Naive thymus-derived CD8-positive, alpha-beta T cell (primary cell): Measurements from ENCODE around the gene WDR88. TPM values are rescaled to one million over a fixed set of nuclear protein-coding genes. Genes with fewer than 3 reads are reported as not detected.
A peak's percentile ranks its signal among the peaks of the same experiment; 100 is the strongest.
"Not testable (repeated sequence)": the region's sequence is repeated elsewhere in the genome, so short reads cannot be mapped to it uniquely, and the experiment has no call there.

ENCODE experiments used
- ATAC-seq, 2 donors: fragments of 150-1000 bp; cut with Tn5 transposase in 1 of 2; sonication (Bioruptor Pico), chemical (Tn5 transposase) in 1 of 2; 1 replicate in 1 of 2; 2 replicates in 1 of 2; pipeline ENCODE4 v1.10.0; 2021; ENCODE audit warnings: mild to moderate bottlenecking in 2 of 2, moderate library complexity in 2 of 2
- POLR2A ChIA-PET: fragments of 350-600 bp; sonication (Branson Sonifier 250); formaldehyde crosslinking; loops from one replicate; lab custom pipeline; 2021; ENCODE audit warnings: antibody characterized with exemption; lab: Charles Lee
- DNase-seq, 10 donors: peaks; one replicate each; pipeline versions ENCODE4 v3.0.0 to v3.0.0-alpha.2; 2020 to 2022
- H3K27ac Mint-ChIP-seq, 10 donors: one replicate each; pipeline ENCODE4 v1.8.0; 2020 to 2022; ENCODE audit warnings: mild to moderate bottlenecking in 10 of 10, mixed read lengths in 10 of 10, moderate library complexity in 4 of 10, inconsistent platforms in 1 of 10
- H3K27me3 Mint-ChIP-seq, 5 donors: one replicate each; pipeline ENCODE4 v1.8.0; 2021 to 2022; ENCODE audit warnings: mixed read lengths in 5 of 5
- H3K36me3 Mint-ChIP-seq, 3 donors: one replicate each; pipeline ENCODE4 v1.8.0; 2020 to 2022; ENCODE audit warnings: mixed read lengths in 3 of 3, mild to moderate bottlenecking in 2 of 3, inconsistent platforms in 1 of 3
- H3K4me1 Mint-ChIP-seq, 4 donors: one replicate each; pipeline ENCODE4 v1.8.0; 2021 to 2022; ENCODE audit warnings: mixed read lengths in 4 of 4
- H3K4me3 Mint-ChIP-seq, 10 donors: one replicate each; pipeline ENCODE4 v1.8.0; 2020 to 2022; ENCODE audit warnings: mild to moderate bottlenecking in 10 of 10, mixed read lengths in 10 of 10, moderate library complexity in 6 of 10, inconsistent platforms in 1 of 10
- H3K9me3 Mint-ChIP-seq, 9 donors: one replicate each; pipeline ENCODE4 v1.8.0; 2020 to 2022; ENCODE audit warnings: mixed read lengths in 9 of 9, mild to moderate bottlenecking in 3 of 9, inconsistent platforms in 1 of 9, moderate library complexity in 1 of 9
- polyA plus RNA-seq, 3 donors: library from polyadenylated mRNA; unstranded; fragments of 300-500 nt; fragmentation: Illumina TruSeq; gene quantifications; one replicate each; pipeline ENCODE4 v1.2.3, GENCODE V29; 2021
- total RNA-seq, 8 experiments: library from RNA in 2 of 8; stranded (reverse) in 2 of 8; gene quantifications; one replicate each; pipeline ENCODE4 v1.2.3 and lab custom pipeline; 2021 to 2026

WDR88 gene
- total and polyA plus RNA-seq, 5 experiments from 2014 or later = 0.10 to 0.60 (median 0.20) TPM; not detected in 1

DNA sequence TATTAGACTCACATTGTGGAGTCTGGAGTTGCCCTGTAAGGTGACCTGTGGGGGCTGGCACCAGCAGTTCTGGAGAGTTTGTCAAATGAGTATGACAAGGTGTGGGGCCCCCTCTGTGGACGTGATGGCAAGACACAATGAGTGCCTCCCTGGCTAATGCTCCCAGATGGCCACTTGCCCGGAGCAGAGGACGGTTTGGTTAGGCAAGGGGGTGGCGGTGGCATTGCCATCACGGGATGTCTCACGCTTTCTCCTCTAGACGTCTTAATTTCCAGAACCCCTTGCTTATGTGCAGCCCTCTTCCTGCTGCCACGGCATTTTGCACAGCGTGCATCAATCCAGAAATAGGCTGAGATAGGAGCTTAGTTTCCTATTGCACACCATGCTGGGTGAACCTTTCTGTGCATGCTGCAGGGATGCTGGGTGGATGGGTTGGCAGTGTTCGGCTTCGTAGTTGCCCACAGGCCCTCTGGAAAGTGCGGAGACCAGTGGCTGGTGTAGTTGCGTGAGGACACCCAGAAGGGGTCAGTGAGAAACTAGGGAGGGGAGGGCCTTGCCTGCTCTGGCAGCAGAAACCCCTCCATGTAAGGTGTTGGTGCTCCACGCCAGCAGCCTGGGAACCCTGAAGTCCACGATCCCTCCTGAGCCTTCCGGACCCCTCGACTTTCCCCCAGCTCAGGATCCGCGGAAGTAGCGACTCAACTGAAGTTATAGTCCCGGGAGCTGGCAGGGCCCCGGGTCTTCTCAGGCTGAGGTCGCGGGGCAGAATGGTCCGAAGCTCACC, 44.2 kb downstream of the WDR88 start:
- peak in 1 of 2 donors; percentile 1 for ATAC-seq
- peak overlapping the region; percentile 97 to 100 (median 99) for H3K27ac Mint-ChIP-seq

DNA sequence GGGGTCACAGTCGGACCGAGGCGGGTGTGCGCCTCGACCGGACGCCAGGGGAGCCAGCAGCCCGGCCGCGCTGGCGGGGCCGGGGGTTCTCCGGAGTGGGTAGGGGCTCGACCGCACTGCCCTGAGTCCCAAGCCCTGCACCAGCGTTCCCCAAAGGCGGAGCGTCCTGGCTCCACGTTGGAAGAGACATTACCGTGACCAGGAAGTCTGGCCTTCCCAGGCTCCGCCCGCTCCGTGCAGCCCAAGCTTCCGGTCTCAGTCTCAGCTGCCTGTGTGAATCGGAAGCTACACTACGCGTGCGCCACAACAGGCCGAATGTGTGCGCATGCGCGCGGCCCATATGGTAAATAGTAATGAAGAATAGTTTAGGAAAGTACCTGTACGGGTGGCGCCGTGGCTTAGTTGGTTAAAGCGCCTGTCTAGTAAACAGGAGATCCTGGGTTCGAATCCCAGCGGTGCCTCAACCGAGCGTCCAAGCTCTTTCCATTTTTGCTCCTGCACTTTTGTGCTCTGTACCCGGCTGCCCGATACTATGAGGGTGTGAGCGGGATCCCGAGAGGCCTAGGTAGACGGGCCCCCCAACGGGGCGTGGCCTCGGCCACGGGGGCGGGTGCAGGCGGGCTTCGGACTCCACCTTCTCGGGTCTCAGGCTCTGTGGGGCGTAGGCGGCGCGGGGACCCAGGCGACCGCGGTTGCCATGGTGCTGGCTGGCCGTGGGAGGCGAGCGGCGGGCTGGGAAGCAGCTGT, 44.9 kb downstream of the WDR88 start:
- H3K27me3 Mint-ChIP-seq = peaks cover 0 to 4% (median 0%) of the 10 kb centered on the region in 5 donors
- H3K4me1 Mint-ChIP-seq = peaks cover 24 to 55% (median 53%) of the 10 kb centered on the region in 4 donors
- peaks cover 0 to 4% (median 2%) of the 10 kb centered on the region in 3 donors for H3K36me3 Mint-ChIP-seq
- ATAC-seq = peak; percentile 73 to 79
- POLR2A ChIA-PET = interaction anchor here (0.6 to 6.6 kb wide), 26 partner anchors 8 to 1500 kb away, joined by 3 to 113 read pairs (median 6); partner anchors contain the start of genes CEBPG, CEP89, DPY19L3 and FAAP24
- peak; percentile 83 to 99 (median 96) for DNase-seq
- H3K4me3 Mint-ChIP-seq = peak overlapping the region; percentile 92 to 100 (median 98)
- peaks cover 0 to 4% (median 0%) of the 10 kb centered on the region in 9 donors for H3K9me3 Mint-ChIP-seq
- peak overlapping the region; percentile 97 to 100 (median 99) for H3K27ac Mint-ChIP-seq

More for the DNA sequence above, 44.2 kb downstream of the WDR88 start:
- Mint-ChIP-seq H3K27me3 (peaks cover 0 to 4% (median 0%) of the 10 kb centered on the region in 5 donors), H3K4me1 (peaks cover 24 to 60% (median 56%) of the 10 kb centered on the region in 4 donors), H3K9me3 (peaks cover 0 to 4% (median 0%) of the 10 kb centered on the region in 9 donors), H3K4me3 (peak overlapping the region; percentile 92 to 100 (median 98)), H3K36me3 (peaks cover 0 to 4% (median 2%) of the 10 kb centered on the region in 3 donors)
- POLR2A ChIA-PET = interaction anchor here (0.5 to 6.6 kb wide), 23 partner anchors 8 to 1501 kb away, joined by 3 to 113 read pairs (median 6); partner anchors contain the start of genes CEBPG, CEP89, DPY19L3 and FAAP24
- peak in 3 of 10 donors; percentile 10 to 24 (median 10) for DNase-seq

DNA sequence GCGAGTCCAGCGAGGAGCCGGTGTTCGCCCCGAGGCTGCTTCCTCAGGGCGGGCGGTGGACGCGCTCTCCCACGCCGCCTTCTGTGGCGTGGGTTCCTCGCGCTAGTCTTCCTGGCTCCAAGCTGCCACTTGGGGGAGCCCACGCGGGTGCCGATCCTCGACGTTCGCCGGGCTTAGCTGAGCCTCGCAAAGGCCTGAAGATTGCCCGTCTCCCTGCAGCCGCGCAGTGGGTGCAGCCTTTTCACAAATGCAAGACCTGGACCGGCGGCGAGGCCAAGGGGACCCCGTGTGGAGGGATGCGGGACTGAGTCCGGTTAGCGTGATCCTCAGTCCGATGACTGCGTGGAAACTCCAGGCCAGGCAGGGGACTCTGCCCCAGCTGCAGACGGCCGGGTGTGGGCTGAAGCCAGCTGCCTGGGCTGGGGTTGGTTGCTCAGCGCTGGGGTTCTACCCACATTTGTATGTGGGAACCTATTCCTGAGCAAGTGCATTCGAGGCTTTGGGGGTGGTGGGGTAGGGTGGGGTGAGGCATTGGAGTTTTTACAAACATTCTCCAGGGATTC, 45.6 kb downstream of the WDR88 start:
- H3K27ac Mint-ChIP-seq = peak overlapping the region; percentile 74 to 100 (median 99)
- peaks cover 23 to 49% (median 46%) of the 10 kb centered on the region in 4 donors for H3K4me1 Mint-ChIP-seq
- POLR2A ChIA-PET = interaction anchor here (0.6 to 6.6 kb wide), 16 partner anchors 9 to 1500 kb away, joined by 3 to 113 read pairs (median 7); partner anchors contain the start of genes CEBPG, CEP89, FAAP24 and NUDT19
- peaks cover 0 to 4% (median 0%) of the 10 kb centered on the region in 9 donors for H3K9me3 Mint-ChIP-seq
- H3K4me3 Mint-ChIP-seq = peak overlapping the region; percentile 92 to 100 (median 98)
- DNase-seq = peak in 5 of 10 donors; percentile 77 to 89 (median 81)
- peaks cover 0 to 4% (median 2%) of the 10 kb centered on the region in 3 donors for H3K36me3 Mint-ChIP-seq
- H3K27me3 Mint-ChIP-seq = peaks cover 0 to 4% (median 0%) of the 10 kb centered on the region in 5 donors
- ATAC-seq = peak; percentile 75 to 76

DNA sequence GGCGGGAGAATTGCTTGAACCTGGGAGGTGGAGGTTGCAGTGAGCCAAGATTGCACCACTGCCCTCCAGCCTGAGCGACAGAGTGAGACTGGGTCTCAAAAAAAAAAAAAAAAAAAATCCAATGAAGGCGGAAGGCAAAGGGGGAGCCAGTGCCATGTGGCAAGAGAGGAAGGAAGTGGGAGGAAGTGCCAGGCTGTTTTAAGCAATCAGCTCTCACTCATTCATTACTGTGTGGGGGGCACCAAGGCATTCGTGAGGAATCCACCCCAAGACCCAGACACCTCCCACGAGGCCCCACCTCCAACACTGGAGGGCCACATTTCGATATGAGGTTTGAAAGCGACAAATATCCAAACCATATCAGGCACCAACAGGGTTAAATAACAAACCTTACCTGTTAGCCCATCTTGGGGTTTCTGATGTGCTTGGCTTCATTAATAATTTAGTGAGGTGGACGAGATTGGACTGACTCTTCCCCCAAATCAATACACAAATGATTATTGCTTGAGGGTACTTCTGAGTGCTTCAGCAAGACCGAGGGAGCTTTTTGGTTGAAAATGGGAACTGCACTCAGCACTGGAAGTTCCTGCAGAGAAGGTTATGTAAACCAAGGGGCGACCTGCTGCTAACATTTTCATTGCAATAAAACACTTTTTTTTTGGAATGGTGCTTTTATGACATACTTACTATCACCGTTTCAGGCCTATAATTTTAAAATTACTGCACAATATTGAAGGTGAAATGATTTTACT, 54.7 kb downstream of the WDR88 start:
- ATAC-seq (peak; percentile 30 to 46), DNase-seq (peak in 1 of 10 donors; percentile 13)
- H3K27me3 Mint-ChIP-seq = peaks cover 0 to 16% (median 6%) of the 10 kb centered on the region in 5 donors
- peaks cover 4 to 15% (median 13%) of the 10 kb centered on the region in 4 donors for H3K4me1 Mint-ChIP-seq
- peak overlapping the region in 2 of 10 donors; percentile 56 to 88 for H3K27ac Mint-ChIP-seq
- H3K4me3 Mint-ChIP-seq = peak overlapping the region in 8 of 10 donors; percentile 18 to 65 (median 36)
- H3K36me3 Mint-ChIP-seq = no peaks in the 10 kb centered on the region
- H3K9me3 Mint-ChIP-seq = no peaks in the 10 kb centered on the region
- POLR2A ChIA-PET = interaction anchor here (0.5 to 1.4 kb wide), 3 partner anchors 10 to 234 kb away, joined by 3 to 7 read pairs (median 3); no protein-coding TSS in a partner anchor

DNA sequence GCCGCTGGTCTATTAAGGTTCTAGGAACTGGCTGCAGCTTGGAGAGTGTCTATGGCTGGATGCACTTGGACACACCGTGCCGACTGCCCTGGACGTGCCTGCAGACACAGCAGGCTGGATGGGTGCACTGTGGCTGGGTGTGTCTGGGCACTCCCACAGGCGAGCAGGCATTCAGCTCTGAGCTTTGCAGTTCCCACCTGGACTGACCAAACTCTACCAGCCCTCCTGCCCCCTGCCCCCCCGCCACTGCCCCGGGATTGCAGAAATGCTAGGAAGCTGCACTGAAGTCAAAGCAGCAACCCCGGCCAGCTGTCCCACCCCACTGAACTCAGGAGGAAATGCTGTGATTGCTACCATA, 55.2 kb downstream of the WDR88 start:
- Mint-ChIP-seq H3K27me3 (peaks cover 4 to 22% (median 12%) of the 10 kb centered on the region in 5 donors), H3K27ac (no peak overlapping the region), H3K4me1 (peaks cover 4 to 15% (median 13%) of the 10 kb centered on the region in 4 donors), H3K4me3 (no peak overlapping the region), H3K9me3 (no peaks in the 10 kb centered on the region), H3K36me3 (peaks cover 0 to 3% (median 0%) of the 10 kb centered on the region in 3 donors)
- DNase-seq (no peak), ATAC-seq (no peak)
- POLR2A ChIA-PET = no interaction called here

DNA sequence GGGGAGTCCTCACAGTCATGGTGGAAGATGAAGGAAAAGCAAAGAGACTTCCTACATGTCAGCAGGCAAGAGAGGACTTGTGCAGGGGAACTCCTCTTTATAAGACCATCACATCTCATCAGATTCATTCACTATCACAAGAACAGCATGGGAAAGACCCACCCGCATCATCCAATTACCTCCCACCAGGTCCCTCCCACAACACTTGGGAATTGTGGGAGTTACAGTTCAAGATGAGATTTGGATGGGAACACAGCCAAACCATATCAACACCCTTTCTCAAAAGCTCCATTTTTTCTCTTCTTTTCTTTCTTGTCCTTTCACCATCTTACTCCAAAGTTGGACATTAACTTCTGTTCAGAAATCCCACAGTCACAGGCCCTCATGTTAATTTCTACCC, 57.5 kb downstream of the WDR88 start:
- Mint-ChIP-seq H3K36me3 (peaks cover 0 to 3% (median 0%) of the 10 kb centered on the region in 3 donors), H3K9me3 (no peaks in the 10 kb centered on the region), H3K27ac (no peak overlapping the region), H3K27me3 (peaks cover 16 to 40% (median 26%) of the 10 kb centered on the region in 5 donors), H3K4me1 (peaks cover 6 to 19% (median 13%) of the 10 kb centered on the region in 4 donors), H3K4me3 (no peak overlapping the region)
- ATAC-seq (no peak), DNase-seq (no peak)
- POLR2A ChIA-PET = no interaction called here

DNA sequence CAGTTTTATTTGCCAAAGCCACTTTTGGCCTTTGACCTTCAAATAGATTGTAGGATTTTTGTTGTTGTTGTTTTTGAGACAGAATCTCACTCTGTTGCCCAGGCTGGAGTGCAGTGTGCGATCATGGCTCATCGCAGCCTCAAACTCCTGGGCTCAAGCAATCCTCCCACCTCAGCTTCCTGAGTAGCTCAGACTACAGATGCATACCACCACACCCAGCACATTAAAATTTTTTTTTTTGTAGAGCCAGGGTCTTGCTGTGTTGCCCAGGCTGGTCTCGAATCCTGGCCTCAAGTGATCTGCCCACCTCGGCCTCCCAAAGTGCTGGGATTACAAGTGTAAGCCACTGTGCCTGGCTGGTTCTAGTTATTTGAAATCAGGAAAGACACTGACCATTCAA, 59.2 kb downstream of the WDR88 start:
- H3K36me3 Mint-ChIP-seq, H3K4me3 Mint-ChIP-seq, H3K27ac Mint-ChIP-seq, POLR2A ChIA-PET, DNase-seq, ATAC-seq, H3K9me3 Mint-ChIP-seq: not testable (repeated sequence)
- H3K4me1 Mint-ChIP-seq = peaks cover 6 to 16% (median 11%) of the 10 kb centered on the region in 4 donors
- H3K27me3 Mint-ChIP-seq = peaks cover 16 to 40% (median 26%) of the 10 kb centered on the region in 5 donors

DNA sequence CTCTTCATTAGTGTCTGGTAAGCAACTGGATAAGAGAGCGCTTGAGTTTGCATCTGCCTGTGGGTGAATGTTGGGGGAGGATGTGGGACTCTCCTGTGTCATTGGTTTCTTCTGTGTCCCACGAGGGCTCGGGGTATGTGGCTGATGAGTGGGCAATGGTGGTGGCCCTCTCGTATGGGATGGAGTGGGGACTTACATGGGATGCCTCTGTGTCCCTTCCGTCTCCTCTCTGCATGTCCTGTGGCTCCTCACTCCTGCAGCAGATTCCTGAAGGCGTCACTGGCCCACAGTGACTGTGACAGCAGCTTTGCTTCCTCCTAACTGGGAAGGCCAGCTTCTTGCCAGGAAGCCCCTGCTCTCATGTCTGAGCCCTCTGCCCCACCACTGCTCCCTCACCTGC, 59.6 kb downstream of the WDR88 start:
- ATAC-seq (no peak), DNase-seq (no peak)
- POLR2A ChIA-PET = no interaction called here
- no peaks in the 10 kb centered on the region for H3K9me3 Mint-ChIP-seq
- H3K36me3 Mint-ChIP-seq = peaks cover 0 to 3% (median 0%) of the 10 kb centered on the region in 3 donors
- H3K4me3 Mint-ChIP-seq = no peak overlapping the region
- H3K4me1 Mint-ChIP-seq = peaks cover 3 to 12% (median 7%) of the 10 kb centered on the region in 4 donors
- H3K27me3 Mint-ChIP-seq = peaks cover 16 to 43% (median 26%) of the 10 kb centered on the region in 5 donors
- peak overlapping the region in 1 of 10 donors; percentile 12 for H3K27ac Mint-ChIP-seq

DNA sequence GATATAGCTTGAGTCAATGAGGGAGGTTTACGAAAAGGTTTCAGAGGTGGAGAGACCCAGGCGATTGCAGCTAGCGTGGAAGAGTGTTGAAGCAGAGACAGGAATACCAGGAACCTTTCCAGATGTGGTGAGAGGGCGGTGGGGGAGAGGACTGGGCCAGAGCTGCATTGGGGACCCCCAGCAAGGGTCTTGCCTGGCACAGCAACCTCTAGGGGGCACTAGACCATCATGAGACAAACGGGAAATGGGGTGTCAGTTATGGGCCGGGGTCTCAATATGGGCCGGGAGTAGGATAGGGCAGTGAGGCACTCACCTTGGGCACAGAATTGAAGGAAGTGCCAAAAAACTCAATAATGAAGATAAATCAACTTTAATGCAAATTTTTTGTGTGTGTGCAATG, 60.1 kb downstream of the WDR88 start:
- peaks cover 0 to 3% (median 0%) of the 10 kb centered on the region in 3 donors for H3K36me3 Mint-ChIP-seq
- POLR2A ChIA-PET = no interaction called here
- no peak overlapping the region for H3K27ac Mint-ChIP-seq
- H3K9me3 Mint-ChIP-seq = no peaks in the 10 kb centered on the region
- no peak for DNase-seq
- no peak for ATAC-seq
- H3K4me1 Mint-ChIP-seq = peaks cover under 1 to 7% (median 3%) of the 10 kb centered on the region in 4 donors
- peak overlapping the region in 1 of 10 donors; percentile 45 for H3K4me3 Mint-ChIP-seq
- H3K27me3 Mint-ChIP-seq = peaks cover 18 to 48% (median 31%) of the 10 kb centered on the region in 5 donors

DNA sequence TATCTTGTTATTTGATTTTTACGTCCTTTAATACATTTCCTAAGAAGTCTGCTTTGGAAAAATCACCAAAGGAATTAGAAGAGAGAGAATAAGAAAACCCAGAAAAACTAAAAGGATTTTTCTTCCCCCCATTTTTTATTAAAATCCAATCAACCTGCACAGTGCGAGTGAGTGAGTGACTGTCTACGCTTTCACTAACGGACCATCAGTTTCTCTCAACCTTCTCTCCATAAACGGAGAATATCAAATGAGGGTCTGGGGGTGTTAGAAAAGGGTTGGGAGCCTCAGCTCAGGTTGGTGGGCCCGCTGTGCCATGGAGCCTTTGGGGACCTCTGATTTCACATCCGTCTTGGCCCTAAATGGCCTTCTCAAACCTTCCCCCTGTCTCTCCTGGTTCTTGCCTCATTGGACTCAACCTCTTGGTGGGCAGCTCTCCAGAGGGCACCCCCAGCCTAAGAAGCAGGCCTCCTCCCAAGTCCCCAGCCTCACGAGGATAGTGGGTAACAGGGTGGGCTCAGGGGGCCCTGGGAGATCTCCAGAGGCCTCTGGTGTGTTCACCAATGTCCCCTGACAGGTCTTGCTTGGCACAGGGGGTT, 61.5 kb downstream of the WDR88 start:
- Mint-ChIP-seq H3K4me1 (peaks cover 0 to 6% (median 3%) of the 10 kb centered on the region in 4 donors), H3K4me3 (peak overlapping the region in 9 of 10 donors; percentile 33 to 76 (median 61)), H3K9me3 (no peaks in the 10 kb centered on the region), H3K36me3 (peaks cover 0 to 3% (median 0%) of the 10 kb centered on the region in 3 donors), H3K27ac (no peak overlapping the region), H3K27me3 (peaks cover 21 to 51% (median 31%) of the 10 kb centered on the region in 5 donors)
- DNase-seq (no peak), ATAC-seq (no peak)
- POLR2A ChIA-PET = no interaction called here

DNA sequence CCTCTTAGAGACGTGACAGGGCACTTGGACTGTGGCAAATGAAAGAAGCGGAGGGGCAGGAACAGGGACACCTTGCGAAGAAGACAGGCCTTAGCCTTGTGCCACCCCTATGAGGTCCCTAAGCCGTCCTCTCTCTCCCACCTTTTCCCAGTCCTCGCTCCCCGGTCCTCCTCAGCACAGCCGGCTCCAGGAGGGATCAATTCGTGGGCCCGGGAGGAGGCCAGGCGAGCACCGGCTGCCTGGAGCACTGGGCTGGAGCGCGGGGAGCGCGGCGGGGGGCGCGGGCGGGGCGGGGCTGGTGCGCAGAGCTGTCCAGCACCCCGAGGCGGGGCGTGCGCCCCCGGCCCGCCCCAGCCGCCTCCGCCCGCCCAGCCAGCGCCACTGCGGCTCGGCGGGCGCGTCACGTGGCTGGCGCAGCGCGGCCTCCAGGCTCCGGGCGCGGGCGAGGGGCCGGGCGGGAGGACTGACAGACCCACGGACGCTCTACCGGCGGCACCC, 62.0 kb downstream of the WDR88 start, which contains the start of gene LRP3:
Gene LRP3, plus strand, starts transcription at position 466 of the 498 bp plus-strand sequence. CDS start 456 bp downstream, outside the sequence.
- Mint-ChIP-seq H3K36me3 (peaks cover 0 to 3% (median 0%) of the 10 kb centered on the region in 3 donors), H3K9me3 (no peaks in the 10 kb centered on the region), H3K4me3 (peak within 1 kb of the TSS in 9 of 10 donors; percentile 33 to 76 (median 61)), H3K4me1 (peaks cover 0 to 6% (median 3%) of the 10 kb centered on the region in 4 donors), H3K27me3 (peaks cover 22 to 51% (median 31%) of the 10 kb centered on the region in 5 donors), H3K27ac (no peak within 1 kb of the TSS)
- no peak for ATAC-seq
- POLR2A ChIA-PET = no interaction called here
- DNase-seq = no peak
